ENCODE results near the gene FXYD6. TPM values are rescaled to one million over a fixed set of nuclear protein-coding genes. Genes with fewer than 3 reads are reported as not detected.

FXYD6 gene
- total RNA-seq, 6 experiments from 2014 or later: not detected

DNA sequence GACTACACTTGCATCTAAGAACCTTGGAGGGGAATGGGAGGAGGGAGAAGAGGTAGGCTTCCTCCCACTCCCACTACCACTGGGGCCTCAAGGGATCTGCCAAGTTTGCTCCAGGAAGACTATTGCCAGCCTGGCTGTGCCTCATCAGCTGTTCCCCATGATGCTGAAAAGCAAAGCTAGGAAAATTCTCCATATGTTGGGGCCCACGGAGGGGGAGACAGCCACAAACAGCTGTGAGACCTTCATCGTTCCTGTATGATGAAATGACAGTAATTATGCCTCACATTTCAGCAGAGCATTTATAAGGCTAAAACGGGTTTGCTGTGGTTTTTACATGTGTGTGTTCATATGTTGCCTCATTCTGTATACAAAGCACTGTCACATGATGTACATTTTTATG lies 86.2 kb downstream of the FXYD6 start:
- no peaks in the 10 kb centered on the region for H3K36me3 Mint-ChIP-seq (ENCODE audit: low read depth)
- no peaks in the 10 kb centered on the region for H3K4me1 Mint-ChIP-seq (ENCODE audit: low read depth)
- H3K4me3 Mint-ChIP-seq: no peak overlapping the region
- no peak overlapping the region for H3K27ac Mint-ChIP-seq
- no peak for DNase-seq
- H3K9me3 Mint-ChIP-seq: no peaks in the 10 kb centered on the region
- H3K27me3 Mint-ChIP-seq (ENCODE audit: insufficient read depth): peaks cover 40% of the 10 kb centered on the region
- TF ChIP-seq, protein P1, sequence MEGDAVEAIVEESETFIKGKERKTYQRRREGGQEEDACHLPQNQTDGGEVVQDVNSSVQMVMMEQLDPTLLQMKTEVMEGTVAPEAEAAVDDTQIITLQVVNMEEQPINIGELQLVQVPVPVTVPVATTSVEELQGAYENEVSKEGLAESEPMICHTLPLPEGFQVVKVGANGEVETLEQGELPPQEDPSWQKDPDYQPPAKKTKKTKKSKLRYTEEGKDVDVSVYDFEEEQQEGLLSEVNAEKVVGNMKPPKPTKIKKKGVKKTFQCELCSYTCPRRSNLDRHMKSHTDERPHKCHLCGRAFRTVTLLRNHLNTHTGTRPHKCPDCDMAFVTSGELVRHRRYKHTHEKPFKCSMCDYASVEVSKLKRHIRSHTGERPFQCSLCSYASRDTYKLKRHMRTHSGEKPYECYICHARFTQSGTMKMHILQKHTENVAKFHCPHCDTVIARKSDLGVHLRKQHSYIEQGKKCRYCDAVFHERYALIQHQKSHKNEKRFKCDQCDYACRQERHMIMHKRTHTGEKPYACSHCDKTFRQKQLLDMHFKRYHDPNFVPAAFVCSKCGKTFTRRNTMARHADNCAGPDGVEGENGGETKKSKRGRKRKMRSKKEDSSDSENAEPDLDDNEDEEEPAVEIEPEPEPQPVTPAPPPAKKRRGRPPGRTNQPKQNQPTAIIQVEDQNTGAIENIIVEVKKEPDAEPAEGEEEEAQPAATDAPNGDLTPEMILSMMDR (IDR thresholded peaks at IDR 0.05): no peak

DNA sequence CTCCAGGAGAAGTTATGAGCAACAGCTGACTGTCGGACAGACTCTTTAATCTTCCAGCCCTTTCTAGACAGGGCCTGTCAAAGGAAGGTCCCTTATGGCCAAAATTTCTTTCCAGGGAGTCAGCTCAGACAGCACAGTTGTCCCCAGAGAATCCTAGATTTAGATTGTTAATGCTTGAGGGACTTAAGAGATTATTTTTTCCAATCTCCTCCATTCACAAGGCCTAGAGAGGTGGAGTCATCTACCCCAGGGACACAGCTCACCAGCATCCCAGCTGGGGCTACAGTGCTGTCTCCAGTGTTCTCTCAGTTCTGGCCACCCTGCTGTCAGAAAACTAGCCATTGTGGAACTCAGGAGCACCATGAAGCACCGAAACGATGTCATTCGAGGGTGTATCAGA lies 87.2 kb downstream of the FXYD6 start:
- Mint-ChIP-seq H3K4me1 (ENCODE audit: low read depth) (no peaks in the 10 kb centered on the region), H3K27ac (no peak overlapping the region), H3K9me3 (no peaks in the 10 kb centered on the region), H3K27me3 (ENCODE audit: insufficient read depth) (peaks cover 41% of the 10 kb centered on the region), H3K4me3 (no peak overlapping the region), H3K36me3 (ENCODE audit: low read depth) (no peaks in the 10 kb centered on the region)
- DNase-seq: no peak
- TF ChIP-seq, protein P1 (IDR thresholded peaks at IDR 0.05): no peak

Other genes starting within 250 kb of the FXYD6 start
- gene DSCAML1, start 79.4 kb downstream of the FXYD6 start, total RNA-seq (2021; fragmentation: NEBNext Ultra II Directional; extraction: Animal tissue kit (Norgen Biotek cat#: 25700)): not detected
- gene FXYD2, start 51.9 kb downstream of the FXYD6 start, total RNA-seq (2021; fragmentation: NEBNext Ultra II Directional; extraction: Animal tissue kit (Norgen Biotek cat#: 25700)): under 1 TPM in 1 of 6 experiments, not detected in 5; 0.40 TPM
- not detected for gene TMPRSS13, start 52.7 kb upstream of the FXYD6 start, total RNA-seq (2021; fragmentation: NEBNext Ultra II Directional; extraction: Animal tissue kit (Norgen Biotek cat#: 25700))
- not detected for gene IL10RA, start 109.7 kb upstream of the FXYD6 start, total RNA-seq (2021; fragmentation: NEBNext Ultra II Directional; extraction: Animal tissue kit (Norgen Biotek cat#: 25700))
- gene TMPRSS4, start 200.4 kb upstream of the FXYD6 start, total RNA-seq (2021; fragmentation: NEBNext Ultra II Directional; extraction: Animal tissue kit (Norgen Biotek cat#: 25700)): not detected
- not detected for gene SMIM35, start 210.3 kb upstream of the FXYD6 start, total RNA-seq (2021; fragmentation: NEBNext Ultra II Directional; extraction: Animal tissue kit (Norgen Biotek cat#: 25700))

Measured in HFFc6 (cell line).